ENCODE results near the gene PIKFYVE. TPM values are rescaled to one million over a fixed set of nuclear protein-coding genes. Genes with fewer than 3 reads are reported as not detected.

Gene PIKFYVE
- total and polyA plus RNA-seq, 2 of the 8 experiments (the other 6 are each of a cell fraction or from before 2014, with no cell fraction given) = 8.8 to 33.5 TPM

DNA sequence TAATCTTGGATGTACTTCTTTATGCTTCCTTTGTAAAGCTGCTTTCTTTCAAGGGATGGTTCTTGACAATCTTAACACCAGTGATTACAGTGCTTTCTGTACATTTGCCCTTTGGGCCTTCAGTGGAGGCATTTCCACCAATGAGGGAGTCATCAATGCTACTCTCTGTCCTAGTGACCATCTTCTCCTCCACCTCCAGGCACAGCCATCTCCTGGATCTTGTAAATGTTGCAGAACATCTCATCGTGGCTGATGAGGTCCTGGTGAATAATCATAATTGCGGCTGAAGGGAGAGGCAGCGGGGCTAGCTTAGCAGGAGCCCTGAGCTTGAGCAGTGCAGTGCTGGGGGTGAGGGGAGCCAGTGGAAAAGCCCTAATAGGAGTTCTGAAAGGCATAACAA is 43.7 kb upstream of the PIKFYVE start:
- H4K8ac ChIP-seq (ENCODE audit: extremely low read depth, insufficient read depth, low read length) = no peak overlapping the region

More for the DNA sequence above, 43.7 kb upstream of the PIKFYVE start:
- H2AFZ ChIP-seq (ENCODE audit: low read length) = no peak overlapping the region
- TF ChIP-seq NANOG (IDR thresholded peaks at IDR 0.05; ENCODE audit: insufficient read depth, low read depth, low read length, poor library complexity, severe bottlenecking) = no peak
- TF ChIP-seq ZNF274 (IDR thresholded peaks at IDR 0.05; ENCODE audit: borderline replicate concordance, extremely low read depth, low read length) = no peak
- no peak for TF ChIP-seq CREB1 (IDR thresholded peaks at IDR 0.05)
- no peak for TF ChIP-seq SUZ12 (IDR thresholded peaks at IDR 0.05; ENCODE audit: low read length)
- no peak for TF ChIP-seq KDM1A (IDR thresholded peaks at IDR 0.05; ENCODE audit: borderline replicate concordance, low read length)
- TF ChIP-seq TBP (IDR thresholded peaks at IDR 0.05; ENCODE audit: low read depth, low read length) = no peak
- no peak for TF ChIP-seq JUN (IDR thresholded peaks at IDR 0.05; ENCODE audit: low read depth, low read length)
- TF ChIP-seq RXRA (IDR thresholded peaks at IDR 0.05; ENCODE audit: insufficient read depth, low read depth, low read length) = no peak
- no peak for TF ChIP-seq BCL11A (IDR thresholded peaks at IDR 0.05; ENCODE audit: low read depth in 2 of 2, low read length in 2 of 2)
- TF ChIP-seq EZH2 (IDR thresholded peaks at IDR 0.05; ENCODE audit: low read depth, low read length, severe bottlenecking) = no peak
- no peak for TF ChIP-seq SIX5 (IDR thresholded peaks at IDR 0.05; ENCODE audit: low read depth, low read length)
- TF ChIP-seq YY1 (IDR thresholded peaks at IDR 0.05; ENCODE audit: low read depth, low read length) = no peak
- no peak for TF ChIP-seq CTBP2 (IDR thresholded peaks at IDR 0.05; ENCODE audit: borderline replicate concordance, insufficient read depth, insufficient read length, low read length)
- no peak for TF ChIP-seq TCF12 (IDR thresholded peaks at IDR 0.05; ENCODE audit: low read depth, low read length)
- no peak overlapping the region for H2BK15ac ChIP-seq (ENCODE audit: low read length)
- no peaks in the 10 kb centered on the region for H3K23me2 ChIP-seq (ENCODE audit: low read depth, low read length)
- H3K4me2 ChIP-seq (ENCODE audit: insufficient read depth in 1 of 2, low read depth in 2 of 2, low read length in 2 of 2) = no peak overlapping the region
- CTCF ChIA-PET (ENCODE audit: partially characterized antibody) = interaction anchor here (1.5 kb wide), 1 partner anchor 47 kb away, joined by 3 read pairs; no protein-coding TSS in a partner anchor
- no peak overlapping the region for H3K14ac ChIP-seq (ENCODE audit: insufficient read length)
- FAIRE-seq = no peak
- POLR2A ChIA-PET (ENCODE audit: partially characterized antibody) = no interaction called here
- H4K91ac ChIP-seq (replicated peaks; ENCODE audit: insufficient read length, low read length) = no peak overlapping the region
- H3K79me2 ChIP-seq (ENCODE audit: control insufficient read depth in 1 of 2, insufficient read depth in 2 of 2, low read length in 2 of 2) = no peaks in the 10 kb centered on the region
- H3K9ac ChIP-seq (replicated peaks in 1 of 4; ENCODE audit: extremely low read depth in 1 of 4, low read depth in 3 of 4, low read length in 3 of 4) = no peak overlapping the region
- no peak overlapping the region for H2BK20ac ChIP-seq (ENCODE audit: low read length)
- no peak overlapping the region for H2BK120ac ChIP-seq (replicated peaks; ENCODE audit: low read depth, low read length)
- H3K36me3 ChIP-seq (ENCODE audit: control insufficient read depth in 2 of 4, insufficient read depth in 4 of 4, low read length in 3 of 4) = no peaks in the 10 kb centered on the region
- H3K79me1 ChIP-seq (ENCODE audit: low read depth, low read length) = no peaks in the 10 kb centered on the region
- no peaks in the 10 kb centered on the region for H3K4me1 ChIP-seq (replicated peaks in 1 of 4; ENCODE audit: control insufficient read depth in 3 of 4, insufficient read depth in 4 of 4, low read length in 3 of 4)
- H3K9me3 ChIP-seq (ENCODE audit: insufficient read depth in 2 of 2, low read depth in 1 of 2, low read length in 1 of 2) = peaks cover under 1 to 9% of the 10 kb centered on the region in 2 experiments; a peak in 2 of 4 replicates
- H3K23ac ChIP-seq (ENCODE audit: insufficient read length) = no peak overlapping the region
- no peak overlapping the region for H3K56ac ChIP-seq (replicated peaks; ENCODE audit: insufficient read length, low read depth, low read length)
- no peaks in the 10 kb centered on the region for H3K27me3 ChIP-seq (replicated peaks in 1 of 4; ENCODE audit: control insufficient read depth in 3 of 4, extremely low read depth in 1 of 4, insufficient read depth in 3 of 4, low read length in 3 of 4)
- no peak overlapping the region for H4K5ac ChIP-seq (ENCODE audit: insufficient read length, low read depth, low read length)
- WGBS, 2 experiments (ENCODE audit: extremely low coverage in 1 of 2, insufficient coverage in 1 of 2, insufficient read length in 1 of 2, insufficient replicate concordance in 2 of 2, low coverage in 1 of 2, low lambda C conversion rate in 2 of 2, missing lambda C conversion rate in 1 of 2) = 95% methylated on average over 3 of the region's 3 CpGs; no CpG with 5 or more reads in 1 of the 2 experiments
- H2AK5ac ChIP-seq (ENCODE audit: low read depth, low read length) = no peak overlapping the region
- H3K4ac ChIP-seq (replicated peaks; ENCODE audit: insufficient read length, low read depth, low read length) = no peak overlapping the region
- H4K20me1 ChIP-seq (replicated peaks in 1 of 2; ENCODE audit: control insufficient read depth in 1 of 2, insufficient read depth in 2 of 2, low read length in 2 of 2) = no peaks in the 10 kb centered on the region
- H2BK5ac ChIP-seq (ENCODE audit: low read depth, low read length) = no peak overlapping the region
- DNase-seq (ENCODE audit: low read depth in 1 of 2, low spot score in 2 of 2) = no peak
- H3K27ac ChIP-seq (ENCODE audit: low read depth, low read length) = no peak overlapping the region
- no peak overlapping the region for H2BK12ac ChIP-seq (ENCODE audit: low read depth, low read length)
- H3K4me3 ChIP-seq (ENCODE audit: extremely low read depth in 1 of 4, insufficient read depth in 2 of 4, low read depth in 3 of 4, low read length in 4 of 4) = no peak overlapping the region
- H3K18ac ChIP-seq (ENCODE audit: extremely low read depth, low read length) = no peak overlapping the region
